Epithelial cell of proximal tubule (primary cell): ENCODE results near the gene MSL3B.

Experiments used
- DNase-seq: peaks from one replicate; pipeline ENCODE4 v3.0.0-alpha.2; 2011; ENCODE audit warnings: low read depth
- H3K4me3 ChIP-seq: 2 replicates; pipeline ENCODE4 v1.5.1; 2011; ENCODE audit warnings: low read depth, mild to moderate bottlenecking, low read length
- TF ChIP-seq, protein P1 (sequence below): conservative IDR thresholded peaks from 2 replicates; pipeline ENCODE4 v1.5.1; 2012; ENCODE audit warnings: low read depth, mild to moderate bottlenecking, low read length

The MSL3B gene

DNA sequence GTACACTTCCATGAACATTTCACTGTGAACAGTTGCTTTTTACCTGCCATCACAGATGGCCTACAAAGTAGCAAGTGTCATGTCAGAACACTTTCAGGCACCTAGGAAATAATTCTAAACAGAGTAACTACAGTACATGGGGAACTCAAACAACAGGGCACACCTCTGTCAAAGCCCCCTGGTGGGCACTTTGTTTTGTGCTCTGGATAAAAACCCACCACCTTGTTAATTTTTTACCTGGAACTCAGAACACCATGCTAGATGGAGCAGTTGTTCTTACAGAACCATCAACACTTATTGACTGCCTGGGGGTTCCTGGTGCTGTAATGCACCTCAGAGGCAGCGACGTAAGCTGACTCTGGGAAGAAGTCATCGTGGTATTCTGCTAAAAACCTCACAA, 2.3 kb downstream of the MSL3B start:
- TF ChIP-seq, protein P1, sequence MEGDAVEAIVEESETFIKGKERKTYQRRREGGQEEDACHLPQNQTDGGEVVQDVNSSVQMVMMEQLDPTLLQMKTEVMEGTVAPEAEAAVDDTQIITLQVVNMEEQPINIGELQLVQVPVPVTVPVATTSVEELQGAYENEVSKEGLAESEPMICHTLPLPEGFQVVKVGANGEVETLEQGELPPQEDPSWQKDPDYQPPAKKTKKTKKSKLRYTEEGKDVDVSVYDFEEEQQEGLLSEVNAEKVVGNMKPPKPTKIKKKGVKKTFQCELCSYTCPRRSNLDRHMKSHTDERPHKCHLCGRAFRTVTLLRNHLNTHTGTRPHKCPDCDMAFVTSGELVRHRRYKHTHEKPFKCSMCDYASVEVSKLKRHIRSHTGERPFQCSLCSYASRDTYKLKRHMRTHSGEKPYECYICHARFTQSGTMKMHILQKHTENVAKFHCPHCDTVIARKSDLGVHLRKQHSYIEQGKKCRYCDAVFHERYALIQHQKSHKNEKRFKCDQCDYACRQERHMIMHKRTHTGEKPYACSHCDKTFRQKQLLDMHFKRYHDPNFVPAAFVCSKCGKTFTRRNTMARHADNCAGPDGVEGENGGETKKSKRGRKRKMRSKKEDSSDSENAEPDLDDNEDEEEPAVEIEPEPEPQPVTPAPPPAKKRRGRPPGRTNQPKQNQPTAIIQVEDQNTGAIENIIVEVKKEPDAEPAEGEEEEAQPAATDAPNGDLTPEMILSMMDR = peak; percentile 34
- no peak for DNase-seq
- H3K4me3 ChIP-seq = no peak overlapping the region

DNA sequence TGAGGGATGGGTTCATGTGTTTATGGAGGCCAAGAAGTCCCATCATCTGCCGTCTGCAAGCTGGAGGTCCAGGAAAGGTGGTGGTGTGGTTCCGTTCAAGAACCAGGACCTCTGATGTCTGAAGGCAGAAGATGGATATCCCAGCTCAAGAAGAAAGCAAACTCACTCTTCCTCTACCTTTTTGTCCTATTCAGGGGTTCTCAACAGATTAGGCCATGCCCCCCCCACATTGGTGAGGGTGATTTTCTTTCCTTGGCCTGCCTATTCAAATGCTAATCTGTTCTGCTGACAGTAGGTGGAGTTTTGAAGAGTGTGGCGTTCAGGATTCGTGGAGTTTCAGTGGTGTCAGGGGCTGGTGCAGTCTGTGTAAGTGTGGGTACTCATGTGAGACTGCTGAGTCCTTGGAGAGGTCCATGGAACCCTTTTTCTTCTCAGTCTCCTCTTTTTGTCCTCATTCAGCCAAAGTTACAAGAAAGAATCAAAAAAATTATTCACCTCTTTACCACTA, 5.9 kb downstream of the MSL3B start:
- TF ChIP-seq, protein P1 = peak; percentile 9
- DNase-seq = no peak
- H3K4me3 ChIP-seq = no peak overlapping the region

DNA sequence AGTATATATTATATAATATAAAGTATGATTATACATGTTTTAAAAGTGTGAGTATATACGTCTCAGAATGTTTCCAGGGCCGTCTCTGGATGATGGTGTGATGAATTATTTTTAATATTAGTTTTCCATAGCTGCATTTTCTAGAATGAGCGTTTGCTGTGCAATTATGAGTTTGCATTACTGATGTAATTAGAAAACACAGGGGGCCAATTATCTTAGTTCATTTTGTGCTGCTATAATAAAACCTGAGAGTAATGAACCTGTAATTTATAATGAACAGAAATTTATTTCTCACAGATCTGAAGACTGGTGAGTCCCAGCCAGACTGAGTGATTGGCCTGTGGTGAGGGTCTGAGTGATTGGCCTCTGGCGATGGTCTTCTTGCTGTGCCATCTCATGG, 9.9 kb downstream of the MSL3B start:
- H3K4me3 ChIP-seq = no peak overlapping the region
- TF ChIP-seq, protein P1 = no peak

DNA sequence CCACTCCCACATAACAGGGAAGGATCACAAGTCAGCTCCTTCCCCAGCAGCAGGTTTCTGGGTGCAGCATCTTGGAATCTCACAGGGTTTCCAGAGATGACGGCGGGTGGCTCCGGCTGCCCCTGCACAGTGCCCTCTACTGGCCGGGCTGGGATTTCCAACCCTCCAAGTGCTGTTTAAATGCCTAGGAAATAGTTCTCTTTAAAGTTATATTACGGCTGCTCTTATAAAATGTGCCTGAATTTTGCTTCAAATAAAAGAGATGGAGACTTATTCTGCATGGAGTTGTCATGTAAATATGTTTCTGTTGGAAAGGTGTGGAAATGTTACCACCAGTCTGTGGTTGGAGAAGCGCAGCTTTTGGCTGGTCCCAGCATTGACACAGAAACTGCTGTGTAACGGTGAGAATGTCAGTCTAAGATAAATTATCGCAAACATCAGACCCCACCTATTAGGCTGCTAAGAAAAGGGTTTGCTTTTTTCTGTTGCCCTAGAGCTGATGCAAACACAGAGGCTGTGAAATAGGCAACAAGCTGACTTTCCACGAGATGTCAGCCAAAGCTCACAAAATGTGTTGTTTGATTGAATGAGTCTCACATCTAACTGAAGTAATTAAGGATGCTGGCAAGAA, 10.6 kb downstream of the MSL3B start:
- TF ChIP-seq, protein P1 = peak; percentile 85
- DNase-seq = no peak
- no peak overlapping the region for H3K4me3 ChIP-seq

More for the DNA sequence above, 9.9 kb downstream of the MSL3B start:
- DNase-seq = no peak

DNA sequence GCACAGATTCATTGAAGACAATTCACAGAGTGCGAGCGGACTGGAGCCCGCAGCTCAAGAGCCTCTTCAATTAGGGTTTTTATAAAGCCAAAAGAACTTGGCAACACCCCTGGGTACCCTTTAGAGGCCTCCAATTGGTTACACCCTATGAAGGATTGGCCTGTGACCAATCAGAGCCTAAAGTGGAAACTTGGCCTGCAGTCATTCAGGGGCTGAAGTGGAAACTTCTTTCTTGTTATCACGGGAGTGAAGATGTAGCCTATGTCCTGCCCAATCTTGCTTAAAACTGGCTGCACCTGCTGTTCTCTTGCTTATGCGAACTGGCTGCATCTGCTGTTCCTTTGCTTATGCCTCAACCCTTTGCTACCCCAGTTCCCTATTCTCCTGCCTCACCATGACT, 12.0 kb downstream of the MSL3B start:
- no peak for DNase-seq
- TF ChIP-seq, protein P1 = no peak
- no peak overlapping the region for H3K4me3 ChIP-seq

DNA sequence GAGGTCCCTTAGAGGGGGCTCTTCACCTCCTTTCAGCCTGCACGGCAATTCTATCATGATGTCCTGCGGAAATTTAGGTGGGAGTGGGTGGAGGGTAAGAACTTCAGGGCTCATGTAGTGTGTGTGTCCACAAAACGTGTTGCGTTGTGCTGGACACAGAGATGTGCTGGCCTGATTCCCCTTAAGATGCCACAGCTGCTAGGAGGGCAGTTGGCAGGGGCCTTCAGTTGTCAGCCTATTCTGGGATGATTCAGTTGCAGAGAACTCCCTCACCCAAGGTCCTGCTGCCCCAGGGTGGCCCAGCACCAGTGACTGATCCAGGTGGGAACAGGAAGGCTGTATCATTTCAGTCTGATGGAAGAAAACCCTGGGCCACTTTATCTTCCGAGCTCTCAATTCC, 12.8 kb downstream of the MSL3B start:
- TF ChIP-seq, protein P1 = no peak
- DNase-seq = no peak
- H3K4me3 ChIP-seq = no peak overlapping the region
